Osteoblast (primary cell): ENCODE data around the gene ERBB4. TPM values are rescaled to one million over a fixed set of nuclear protein-coding genes. Genes with fewer than 3 reads are reported as not detected.

Experiments
- DNase-seq: peaks from one replicate; pipeline ENCODE4 v3.0.0; 2011; ENCODE audit warnings: low spot score, mixed read lengths; ENCODE audit not compliant: insufficient read length; ENCODE audit errors: missing footprints
- H2AFZ ChIP-seq: 2 replicates; pipeline ENCODE4 v1.6.0; 2011; ENCODE audit warnings: mild to moderate bottlenecking, low read length
- H3K27ac ChIP-seq: 2 replicates; pipeline ENCODE4 v1.5.1; 2011; ENCODE audit warnings: mild to moderate bottlenecking, low read depth, low read length, moderate library complexity
- H3K27me3 ChIP-seq: 2 replicates; pipeline ENCODE4 v1.6.0; 2012; ENCODE audit warnings: mild to moderate bottlenecking, control low read depth, inconsistent platforms, low read length, moderate library complexity; ENCODE audit not compliant: insufficient read depth
- H3K36me3 ChIP-seq: 2 replicates; pipeline ENCODE4 v1.5.1; 2011; ENCODE audit warnings: mild to moderate bottlenecking, low read length, control low read depth, moderate library complexity; ENCODE audit not compliant: insufficient read depth
- H3K4me1 ChIP-seq: 2 replicates; pipeline ENCODE4 v1.5.1; 2011; ENCODE audit warnings: mild to moderate bottlenecking, low read length, control low read depth, moderate library complexity; ENCODE audit not compliant: insufficient read depth
- H3K4me2 ChIP-seq: 2 replicates; pipeline ENCODE4 v1.6.0; 2011; ENCODE audit warnings: mild to moderate bottlenecking, low read length; ENCODE audit not compliant: insufficient read depth
- H3K4me3 ChIP-seq: fragments of 200-600 bp; sonication (generic); 3 replicates; pipeline ENCODE4 v1.5.1; 2012; ENCODE audit warnings: mild to moderate bottlenecking, low read length, inconsistent platforms; ENCODE audit not compliant: insufficient read depth
- H3K79me2 ChIP-seq: 2 replicates; pipeline ENCODE4 v1.6.0; 2012; ENCODE audit warnings: mild to moderate bottlenecking, low read length, control low read depth, inconsistent platforms; ENCODE audit not compliant: insufficient read depth
- H3K9me3 ChIP-seq: 2 replicates; pipeline ENCODE4 v1.5.1; 2011; ENCODE audit warnings: low read depth, low read length, control low read depth
- H4K20me1 ChIP-seq: 2 replicates; pipeline ENCODE4 v1.6.0; 2012; ENCODE audit warnings: mild to moderate bottlenecking, low read length, control low read depth; ENCODE audit not compliant: insufficient read depth
- total RNA-seq: library from RNA; depleted of rRNA; stranded (reverse); fragments of >200 nt; gene quantifications from 2 replicates; pipeline ENCODE4 v1.2.3, GENCODE V29; 2012
- TF ChIP-seq, protein P1 (sequence below): IDR thresholded peaks from 2 replicates; pipeline ENCODE4 v1.5.1; 2011; ENCODE audit warnings: mild to moderate bottlenecking, low read depth, low read length, moderate library complexity; ENCODE audit errors: extremely low read depth

The ERBB4 gene
- total RNA-seq, 1 donor, result under 0.01 TPM

DNA sequence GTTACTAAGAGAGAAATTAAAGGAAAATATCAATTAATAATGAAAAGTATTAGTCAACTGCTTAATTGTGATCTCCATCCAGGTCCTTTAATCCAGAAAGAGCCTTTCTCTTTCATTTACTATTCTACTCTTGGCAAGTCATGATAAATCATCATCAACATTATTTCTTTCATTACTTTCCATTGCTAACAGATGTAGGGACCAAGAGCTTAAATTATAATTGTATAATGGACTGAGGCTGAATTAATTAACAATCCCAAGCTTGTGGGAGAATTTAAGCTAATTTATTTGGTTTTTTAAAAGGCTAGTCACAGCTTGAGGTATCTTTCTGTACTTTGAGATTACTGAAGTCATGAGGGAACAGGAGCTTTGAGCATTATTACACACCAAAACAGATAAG lies 223.9 kb downstream of the ERBB4 start:
- TF ChIP-seq, protein P1, sequence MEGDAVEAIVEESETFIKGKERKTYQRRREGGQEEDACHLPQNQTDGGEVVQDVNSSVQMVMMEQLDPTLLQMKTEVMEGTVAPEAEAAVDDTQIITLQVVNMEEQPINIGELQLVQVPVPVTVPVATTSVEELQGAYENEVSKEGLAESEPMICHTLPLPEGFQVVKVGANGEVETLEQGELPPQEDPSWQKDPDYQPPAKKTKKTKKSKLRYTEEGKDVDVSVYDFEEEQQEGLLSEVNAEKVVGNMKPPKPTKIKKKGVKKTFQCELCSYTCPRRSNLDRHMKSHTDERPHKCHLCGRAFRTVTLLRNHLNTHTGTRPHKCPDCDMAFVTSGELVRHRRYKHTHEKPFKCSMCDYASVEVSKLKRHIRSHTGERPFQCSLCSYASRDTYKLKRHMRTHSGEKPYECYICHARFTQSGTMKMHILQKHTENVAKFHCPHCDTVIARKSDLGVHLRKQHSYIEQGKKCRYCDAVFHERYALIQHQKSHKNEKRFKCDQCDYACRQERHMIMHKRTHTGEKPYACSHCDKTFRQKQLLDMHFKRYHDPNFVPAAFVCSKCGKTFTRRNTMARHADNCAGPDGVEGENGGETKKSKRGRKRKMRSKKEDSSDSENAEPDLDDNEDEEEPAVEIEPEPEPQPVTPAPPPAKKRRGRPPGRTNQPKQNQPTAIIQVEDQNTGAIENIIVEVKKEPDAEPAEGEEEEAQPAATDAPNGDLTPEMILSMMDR, result no peak
- Histone ChIP-seq H3K4me3 (no peak overlapping the region), H3K4me2 (no peak overlapping the region), H3K9me3 (no peaks in the 10 kb centered on the region), H2AFZ (no peak overlapping the region), H3K79me2 (no peaks in the 10 kb centered on the region), H3K36me3 (no peaks in the 10 kb centered on the region), H3K27me3 (no peaks in the 10 kb centered on the region), H3K4me1 (no peaks in the 10 kb centered on the region), H3K27ac (no peak overlapping the region), H4K20me1 (no peaks in the 10 kb centered on the region)
- no peak for DNase-seq

DNA sequence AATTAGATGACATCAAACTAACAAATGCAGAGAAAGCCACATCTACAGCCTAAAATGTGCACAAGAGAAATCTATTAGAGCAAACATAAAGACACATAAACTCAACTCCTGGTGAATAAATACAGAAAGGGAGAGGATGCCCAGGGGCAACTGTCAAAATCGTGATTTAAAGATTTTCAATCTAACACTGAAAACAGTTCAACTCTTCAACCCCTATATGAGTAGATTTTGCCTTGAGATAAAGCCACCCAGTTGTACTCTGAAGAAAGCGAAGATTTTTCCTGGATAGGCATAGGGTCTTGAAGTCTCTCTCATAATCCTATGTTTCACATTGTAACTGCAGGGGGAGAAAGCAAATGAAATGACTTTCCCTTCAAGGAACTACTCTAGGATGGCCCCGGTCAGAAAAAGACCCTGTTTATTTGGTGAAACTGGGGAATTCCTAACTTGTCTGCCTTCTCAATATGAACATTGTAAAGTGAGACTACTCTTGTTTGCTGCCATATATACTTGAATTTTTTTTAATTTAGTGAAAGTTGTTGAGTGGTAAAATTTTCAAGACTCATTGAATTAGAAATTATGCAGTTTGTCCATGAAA lies 226.7 kb downstream of the ERBB4 start:
- no peaks in the 10 kb centered on the region for H3K9me3 ChIP-seq
- no peaks in the 10 kb centered on the region for H3K4me1 ChIP-seq
- no peaks in the 10 kb centered on the region for H3K79me2 ChIP-seq
- no peaks in the 10 kb centered on the region for H4K20me1 ChIP-seq
- H3K4me3 ChIP-seq, result no peak overlapping the region
- TF ChIP-seq, protein P1, result no peak
- no peak overlapping the region for H3K4me2 ChIP-seq
- no peak overlapping the region for H3K27ac ChIP-seq
- DNase-seq, result no peak
- no peaks in the 10 kb centered on the region for H3K36me3 ChIP-seq
- H2AFZ ChIP-seq, result no peak overlapping the region
- no peaks in the 10 kb centered on the region for H3K27me3 ChIP-seq

DNA sequence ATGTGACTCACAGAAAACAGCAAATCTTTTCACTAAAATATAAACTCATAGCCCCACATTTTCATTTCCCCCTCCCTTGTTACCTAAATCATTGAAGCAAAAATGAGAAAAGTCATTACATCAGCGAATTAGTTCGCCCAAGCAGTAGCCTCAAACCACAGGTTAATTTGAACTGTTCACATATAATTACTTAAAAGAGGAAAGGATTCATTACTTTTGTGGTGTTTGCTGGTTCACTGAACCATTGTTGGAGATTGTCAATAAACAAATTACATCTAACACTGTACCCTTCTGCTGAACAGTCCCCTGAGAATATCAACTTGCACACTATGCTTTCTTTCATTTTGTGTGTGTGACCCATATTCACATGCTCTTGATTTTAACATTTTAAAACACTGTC lies 238.7 kb downstream of the ERBB4 start:
- Histone ChIP-seq H3K4me2 (no peak overlapping the region), H3K27ac (no peak overlapping the region), H4K20me1 (no peaks in the 10 kb centered on the region), H3K79me2 (no peaks in the 10 kb centered on the region), H3K4me3 (no peak overlapping the region), H3K9me3 (no peaks in the 10 kb centered on the region), H3K4me1 (no peaks in the 10 kb centered on the region), H2AFZ (no peak overlapping the region), H3K27me3 (no peaks in the 10 kb centered on the region), H3K36me3 (no peaks in the 10 kb centered on the region)
- TF ChIP-seq, protein P1, result no peak
- DNase-seq, result no peak

DNA sequence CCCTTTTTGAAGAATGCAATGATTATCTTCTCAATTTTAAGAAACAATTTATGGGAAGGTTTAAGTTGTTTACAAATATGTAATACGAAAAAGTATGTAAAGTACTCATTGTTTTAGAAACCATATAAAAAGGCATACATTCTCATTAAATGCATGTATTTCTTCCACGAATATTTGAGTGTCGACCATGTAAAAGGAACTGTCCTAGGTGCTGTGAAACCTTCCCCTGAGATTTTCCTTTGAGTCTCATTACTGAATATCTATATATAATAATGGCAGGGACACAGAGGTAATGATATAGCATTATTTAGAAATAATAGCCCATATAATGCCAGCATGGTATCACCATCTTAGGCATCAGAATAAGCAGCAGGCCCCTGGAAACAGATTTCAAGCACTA lies 239.3 kb downstream of the ERBB4 start:
- Histone ChIP-seq H3K27me3 (no peaks in the 10 kb centered on the region), H3K4me2 (no peak overlapping the region), H4K20me1 (no peaks in the 10 kb centered on the region), H3K4me1 (no peaks in the 10 kb centered on the region), H3K9me3 (no peaks in the 10 kb centered on the region), H3K36me3 (no peaks in the 10 kb centered on the region), H3K4me3 (no peak overlapping the region), H3K79me2 (no peaks in the 10 kb centered on the region), H3K27ac (no peak overlapping the region), H2AFZ (no peak overlapping the region)
- DNase-seq, result no peak
- TF ChIP-seq, protein P1, result no peak
